MCF 10A (cell line): ENCODE data around the gene SLC24A3. TPM values are rescaled to one million over a fixed set of nuclear protein-coding genes. Genes with fewer than 3 reads are reported as not detected.

Experiments used
- BruUV-seq: library from RNA; stranded (reverse); fragments of 400-500 nt; replicated peaks from 2 replicates; lab custom pipeline; 2021; lab: Mats Ljungman, UMichigan
- CTCF ChIA-PET: fragments of 300-600 bp; sonication (Branson Sonifier 250); formaldehyde crosslinking; extraction: SDS; loops from one replicate; lab custom pipeline; 2021; ENCODE audit warnings: antibody characterized with exemption, inconsistent platforms; lab: Yijun Ruan, JAX
- POLR2A ChIA-PET: fragments of 300-600, 350-650 bp; sonication (Branson Sonifier 250); formaldehyde crosslinking; extraction: SDS; loops from one replicate; lab custom pipeline; 2020; ENCODE audit warnings: antibody characterized with exemption, inconsistent platforms; lab: Yijun Ruan, JAX
- DNase-seq: peaks from one replicate; pipeline ENCODE4 v3.0.0-alpha.2; 2018; ENCODE audit not compliant: unreplicated experiment
- H3K27ac Mint-ChIP-seq: one replicate; pipeline ENCODE4 v1.8.0; 2022; ENCODE audit warnings: mild to moderate bottlenecking, low read depth, mixed read lengths; ENCODE audit not compliant: unreplicated experiment
- H3K27me3 Mint-ChIP-seq: one replicate; pipeline ENCODE4 v1.8.0; 2022; ENCODE audit warnings: mixed read lengths; ENCODE audit not compliant: insufficient read depth, unreplicated experiment
- H3K36me3 Mint-ChIP-seq: one replicate; pipeline ENCODE4 v1.8.0; 2022; ENCODE audit warnings: mild to moderate bottlenecking, moderate library complexity, mixed read lengths; ENCODE audit not compliant: insufficient read depth, unreplicated experiment
- H3K4me1 Mint-ChIP-seq: one replicate; pipeline ENCODE4 v1.8.0; 2022; ENCODE audit warnings: mixed read lengths; ENCODE audit not compliant: insufficient read depth, unreplicated experiment
- H3K4me3 Mint-ChIP-seq: one replicate; pipeline ENCODE4 v1.8.0; 2022; ENCODE audit warnings: mild to moderate bottlenecking, moderate library complexity, mixed read lengths; ENCODE audit not compliant: unreplicated experiment
- H3K9me3 Mint-ChIP-seq: one replicate; pipeline ENCODE4 v1.8.0; 2022; ENCODE audit warnings: mixed read lengths; ENCODE audit not compliant: unreplicated experiment
- intact Hi-C: fragments of 100-400 bp; cut with micrococcal nuclease; formaldehyde crosslinking; loops from 2 replicates; pipeline ENCODE4 v1.14.1; 2022
- total RNA-seq: library from RNA; stranded (reverse); gene quantifications from 2 replicates; pipeline ENCODE4 v1.2.3, GENCODE V29; 2022
- TF ChIP-seq, protein P1 (sequence below): fragments of 200-600 bp; IDR thresholded peaks from one replicate; pipeline ENCODE4 v1.8.0; 2022; ENCODE audit warnings: antibody characterized with exemption, mild to moderate bottlenecking; ENCODE audit not compliant: unreplicated experiment

The SLC24A3 gene
- total RNA-seq, 1 experiment from 2014 or later = not detected

- H3K4me3 Mint-ChIP-seq = no peak overlapping the region
- intact Hi-C loops = no loop called here
- ChIA-PET POLR2A (no interaction called here), CTCF (interaction anchor here (0.6 kb wide), 1 partner anchor 174 kb away, joined by 4 read pairs; no protein-coding TSS in a partner anchor)
- no peaks in the 10 kb centered on the region for H3K4me1 Mint-ChIP-seq
- BruUV-seq = no TSS peak
- no peaks in the 10 kb centered on the region for H3K36me3 Mint-ChIP-seq
- no peaks in the 10 kb centered on the region for H3K27me3 Mint-ChIP-seq
- H3K27ac Mint-ChIP-seq = no peak overlapping the region
- TF ChIP-seq, protein P1, sequence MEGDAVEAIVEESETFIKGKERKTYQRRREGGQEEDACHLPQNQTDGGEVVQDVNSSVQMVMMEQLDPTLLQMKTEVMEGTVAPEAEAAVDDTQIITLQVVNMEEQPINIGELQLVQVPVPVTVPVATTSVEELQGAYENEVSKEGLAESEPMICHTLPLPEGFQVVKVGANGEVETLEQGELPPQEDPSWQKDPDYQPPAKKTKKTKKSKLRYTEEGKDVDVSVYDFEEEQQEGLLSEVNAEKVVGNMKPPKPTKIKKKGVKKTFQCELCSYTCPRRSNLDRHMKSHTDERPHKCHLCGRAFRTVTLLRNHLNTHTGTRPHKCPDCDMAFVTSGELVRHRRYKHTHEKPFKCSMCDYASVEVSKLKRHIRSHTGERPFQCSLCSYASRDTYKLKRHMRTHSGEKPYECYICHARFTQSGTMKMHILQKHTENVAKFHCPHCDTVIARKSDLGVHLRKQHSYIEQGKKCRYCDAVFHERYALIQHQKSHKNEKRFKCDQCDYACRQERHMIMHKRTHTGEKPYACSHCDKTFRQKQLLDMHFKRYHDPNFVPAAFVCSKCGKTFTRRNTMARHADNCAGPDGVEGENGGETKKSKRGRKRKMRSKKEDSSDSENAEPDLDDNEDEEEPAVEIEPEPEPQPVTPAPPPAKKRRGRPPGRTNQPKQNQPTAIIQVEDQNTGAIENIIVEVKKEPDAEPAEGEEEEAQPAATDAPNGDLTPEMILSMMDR = no peak
- peaks cover 23% of the 10 kb centered on the region for H3K9me3 Mint-ChIP-seq
- DNase-seq = no peak
Observed at GRCh38 chr20:19519466-19519865, 307.0 kb downstream of the SLC24A3 start.

DNA sequence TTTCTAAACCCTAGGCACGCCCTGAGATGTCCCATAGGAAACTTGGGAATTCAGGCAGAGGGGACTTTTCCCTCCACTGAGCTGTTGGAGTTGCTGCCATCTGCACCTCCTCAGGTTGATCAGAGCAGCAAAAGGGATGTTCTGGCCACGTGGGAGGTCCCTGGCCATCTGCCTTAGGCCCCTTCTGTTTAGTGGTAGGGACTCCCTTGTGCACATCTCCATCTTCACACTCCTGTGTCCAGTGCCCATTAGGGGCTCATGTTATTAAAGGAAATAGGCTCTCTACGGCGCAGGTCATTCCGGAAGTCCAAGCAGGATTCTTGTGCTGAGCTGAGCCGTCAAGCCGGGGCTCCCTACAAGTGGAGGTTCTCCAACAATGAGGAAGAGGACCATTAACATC, 307.8 kb downstream of the SLC24A3 start:
- ChIA-PET POLR2A (no interaction called here), CTCF (interaction anchor here (0.6 kb wide), 1 partner anchor 173 kb away, joined by 4 read pairs; no protein-coding TSS in a partner anchor)
- no peak for DNase-seq
- no peaks in the 10 kb centered on the region for H3K36me3 Mint-ChIP-seq
- TF ChIP-seq, protein P1 = no peak
- H3K9me3 Mint-ChIP-seq = peaks cover 23% of the 10 kb centered on the region
- no peak overlapping the region for H3K27ac Mint-ChIP-seq
- no peaks in the 10 kb centered on the region for H3K4me1 Mint-ChIP-seq
- H3K4me3 Mint-ChIP-seq = no peak overlapping the region
- BruUV-seq = no TSS peak
- no peaks in the 10 kb centered on the region for H3K27me3 Mint-ChIP-seq
- intact Hi-C loops = no loop called here

GRCh38 chr20:19522071-19522801, 309.8 kb downstream of the SLC24A3 start:
- intact Hi-C loops = no loop called here
- BruUV-seq = no TSS peak
- Mint-ChIP-seq H3K27me3 (no peaks in the 10 kb centered on the region), H3K4me3 (no peak overlapping the region), H3K36me3 (no peaks in the 10 kb centered on the region), H3K27ac (no peak overlapping the region), H3K9me3 (peaks cover 15% of the 10 kb centered on the region), H3K4me1 (no peaks in the 10 kb centered on the region)
- CTCF ChIA-PET = interaction anchor here (0.7 kb wide), 1 partner anchor 13 kb away, joined by 3 read pairs; no protein-coding TSS in a partner anchor
- DNase-seq = no peak
- TF ChIP-seq, protein P1 = no peak
- POLR2A ChIA-PET = no interaction called here

- BruUV-seq = no TSS peak
- Mint-ChIP-seq H3K4me1 (no peaks in the 10 kb centered on the region), H3K4me3 (no peak overlapping the region), H3K27ac (no peak overlapping the region), H3K36me3 (no peaks in the 10 kb centered on the region), H3K9me3 (peaks cover 14% of the 10 kb centered on the region), H3K27me3 (no peaks in the 10 kb centered on the region)
- intact Hi-C loops = no loop called here
- no peak for DNase-seq
- TF ChIP-seq, protein P1 = no peak
- ChIA-PET CTCF (interaction anchor here (0.7 kb wide), 1 partner anchor 393 kb away, joined by 4 read pairs; no protein-coding TSS in a partner anchor), POLR2A (no interaction called here)
Observed at GRCh38 chr20:19522836-19523590, 310.6 kb downstream of the SLC24A3 start.
